Peyer's patch (tissue), 4 donors: ENCODE data around the gene ULK1. TPM values are rescaled to one million over a fixed set of nuclear protein-coding genes. Genes with fewer than 3 reads are reported as not detected.

Source experiments
- DNase-seq, 3 donors: peaks; one replicate each; pipeline ENCODE4 v3.0.0-alpha.2; 2017 to 2019
- H3K27ac ChIP-seq, 4 donors: fragments of 200-600 bp; sonication (generic); one replicate each; pipeline ENCODE4 v1.5.1; 2016 to 2019
- H3K27me3 ChIP-seq, 2 donors: fragments of 200-600 bp; sonication (generic); one replicate each; pipeline ENCODE4 v1.5.1; 2019
- H3K36me3 ChIP-seq, 3 donors: fragments of 200-600 bp; sonication (generic); one replicate each; pipeline ENCODE4 v1.5.1; 2016 to 2019
- H3K4me1 ChIP-seq, 4 donors: fragments of 200-600 bp; sonication (generic); one replicate each; pipeline ENCODE4 v1.5.1; 2016 to 2019
- H3K4me3 ChIP-seq, 4 donors: fragments of 200-600 bp; sonication (generic); 1 replicate in 3 of 4; 2 replicates in 1 of 4; pipeline ENCODE4 v1.5.1; 2016 to 2019; ENCODE audit warnings: mild to moderate bottlenecking in 1 of 4
- H3K9me3 ChIP-seq, 4 donors: fragments of 200-600 bp; sonication (generic); one replicate each; pipeline ENCODE4 v1.5.1; 2016 to 2019; ENCODE audit warnings: mild to moderate bottlenecking in 1 of 4
- CTCF ChIP-seq, 6 experiments: fragments of 450-650 bp in 4 of 6; fragments of 200-600 bp in 2 of 6; sonication (generic) in 1 of 6; IDR thresholded peaks; one replicate each; pipeline ENCODE4 v1.5.1; 2017 to 2019; ENCODE audit warnings: antibody characterized with exemption in 6 of 6, mild to moderate bottlenecking in 3 of 6, moderate library complexity in 1 of 6
- POLR2A ChIP-seq, 2 donors: fragments of 450-650 bp; IDR thresholded peaks; one replicate each; pipeline ENCODE4 v1.5.1; 2017; ENCODE audit warnings: antibody characterized with exemption in 2 of 2, mild to moderate bottlenecking in 2 of 2, moderate library complexity in 2 of 2
- total RNA-seq, 4 donors: library from RNA; depleted of rRNA; stranded (reverse); fragments of >200 nt; gene quantifications; one replicate each; pipeline ENCODE4 v1.1.0, GENCODE V29; 2016

The ULK1 gene
- 10 to 100 TPM; 25.2 to 54.1 (median 38.8) TPM for total RNA-seq

DNA sequence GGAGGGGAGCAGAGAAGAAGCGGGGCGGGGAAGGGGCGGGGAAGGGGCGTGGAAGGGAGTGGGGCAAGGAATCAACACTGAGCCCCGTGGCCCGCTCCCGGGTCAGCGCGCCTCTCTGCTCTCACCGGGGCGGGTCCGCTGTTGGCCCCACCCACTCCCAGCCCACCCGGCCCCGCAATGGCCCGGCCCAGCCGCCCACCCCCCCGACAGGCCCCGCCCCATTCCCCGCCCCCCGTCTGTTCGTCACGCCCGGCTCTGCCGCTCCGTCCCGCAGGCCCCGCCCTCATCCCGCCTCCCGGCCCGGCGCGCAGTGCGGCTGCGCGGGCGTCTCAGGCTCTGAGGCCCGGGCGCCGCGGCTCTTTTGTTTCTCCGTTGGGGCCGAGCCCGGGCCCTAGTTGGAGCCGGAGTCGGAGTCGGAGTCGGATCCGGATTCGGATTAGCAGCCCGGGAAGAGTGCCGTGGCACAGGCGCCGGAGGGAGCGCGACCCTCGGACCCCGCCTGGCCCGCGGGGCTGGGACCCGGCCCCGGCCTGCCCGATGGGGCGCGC is at the start of gene ULK1:
Gene ULK1, plus strand, starts transcription at position 310 of the 548 bp plus-strand sequence. CDS start 380 bp downstream, outside the sequence.
- peak; percentile 92 to 97 (median 96) for DNase-seq
- TF ChIP-seq POLR2A (IDR thresholded peaks at IDR 0.05) = peak; percentile 78 to 84
- TF ChIP-seq CTCF (IDR thresholded peaks at IDR 0.05) = no peak
- Histone ChIP-seq H3K4me3 (peak within 1 kb of the TSS; percentile 56 to 83 (median 64)), H3K9me3 (no peaks in the 10 kb centered on the region), H3K4me1 (peaks cover 0 to 16% (median 12%) of the 10 kb centered on the region in 4 donors), H3K36me3 (peaks cover 0 to 12% (median 0%) of the 10 kb centered on the region in 3 donors), H3K27me3 (no peaks in the 10 kb centered on the region), H3K27ac (peak within 1 kb of the TSS; percentile 85 to 90 (median 88))

DNA sequence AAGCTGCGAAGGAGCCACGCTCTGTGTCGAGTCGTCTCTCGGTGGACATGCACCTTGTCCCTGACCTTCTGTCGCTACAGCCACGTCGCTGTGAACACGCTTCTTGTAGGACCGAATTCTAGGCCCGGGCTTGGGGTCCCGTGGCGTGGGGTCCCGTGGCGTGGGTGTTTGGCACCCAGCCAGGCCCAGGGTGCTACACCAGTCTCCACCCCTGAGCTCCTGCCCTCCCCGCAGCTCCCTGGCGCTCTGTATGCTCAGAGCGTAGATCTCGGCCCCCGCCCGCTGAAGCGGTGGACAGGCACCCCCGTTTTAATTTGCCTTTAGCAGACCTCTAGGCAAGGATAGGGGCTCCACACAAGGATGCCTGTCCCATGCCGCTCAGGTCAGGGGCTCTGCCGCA is 49.8 kb upstream of the ULK1 start:
- H3K27ac ChIP-seq = no peak overlapping the region
- H3K9me3 ChIP-seq = no peaks in the 10 kb centered on the region
- H3K27me3 ChIP-seq = no peaks in the 10 kb centered on the region
- TF ChIP-seq CTCF (IDR thresholded peaks at IDR 0.05) (no peak), POLR2A (IDR thresholded peaks at IDR 0.05) (no peak)
- H3K4me1 ChIP-seq = no peaks in the 10 kb centered on the region
- no peak for DNase-seq
- no peak overlapping the region for H3K4me3 ChIP-seq
- no peaks in the 10 kb centered on the region for H3K36me3 ChIP-seq

- Histone ChIP-seq H3K4me1 (no peaks in the 10 kb centered on the region), H3K9me3 (no peaks in the 10 kb centered on the region), H3K27ac (no peak overlapping the region), H3K27me3 (no peaks in the 10 kb centered on the region), H3K4me3 (no peak overlapping the region), H3K36me3 (no peaks in the 10 kb centered on the region)
- TF ChIP-seq POLR2A (IDR thresholded peaks at IDR 0.05) = no peak
- no peak for TF ChIP-seq CTCF (IDR thresholded peaks at IDR 0.05)
- DNase-seq = no peak
These were observed 49.3 kb upstream of the ULK1 start for GRCh38 chr12:131845121-131845520.

DNA sequence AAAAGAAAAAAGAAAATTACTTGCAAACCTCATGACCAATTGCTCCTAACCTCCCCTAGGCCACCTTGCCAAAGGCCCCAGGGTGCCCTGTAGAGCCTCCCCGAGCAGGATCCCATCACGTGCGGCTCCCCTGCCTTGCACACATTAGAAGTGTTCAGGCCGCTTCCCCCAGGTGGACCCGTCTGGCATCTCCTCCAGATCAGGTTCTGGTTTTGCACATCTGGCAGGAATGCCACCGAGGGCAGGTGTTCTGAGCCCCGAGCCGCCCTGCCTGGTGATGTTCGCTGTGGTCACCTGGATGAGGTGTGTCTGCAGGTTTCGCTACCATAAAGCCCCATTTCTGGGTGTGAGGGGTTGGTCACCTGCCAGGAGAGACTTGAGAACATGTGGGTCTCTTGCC is 47.0 kb upstream of the ULK1 start:
- no peak overlapping the region for H3K4me3 ChIP-seq
- no peaks in the 10 kb centered on the region for H3K27me3 ChIP-seq
- H3K36me3 ChIP-seq = no peaks in the 10 kb centered on the region
- DNase-seq = no peak
- no peaks in the 10 kb centered on the region for H3K4me1 ChIP-seq
- no peaks in the 10 kb centered on the region for H3K9me3 ChIP-seq
- H3K27ac ChIP-seq = no peak overlapping the region
- TF ChIP-seq CTCF (IDR thresholded peaks at IDR 0.05) (no peak), POLR2A (IDR thresholded peaks at IDR 0.05) (no peak)

- no peaks in the 10 kb centered on the region for H3K36me3 ChIP-seq
- no peak overlapping the region for H3K27ac ChIP-seq
- no peaks in the 10 kb centered on the region for H3K4me1 ChIP-seq
- no peaks in the 10 kb centered on the region for H3K9me3 ChIP-seq
- H3K4me3 ChIP-seq = no peak overlapping the region
- H3K27me3 ChIP-seq = no peaks in the 10 kb centered on the region
- TF ChIP-seq CTCF (IDR thresholded peaks at IDR 0.05) (no peak), POLR2A (IDR thresholded peaks at IDR 0.05) (no peak)
- DNase-seq = no peak
These were observed 45.7 kb upstream of the ULK1 start for GRCh38 chr12:131848753-131849152.
